Prostate gland (tissue), 2 donors: ENCODE data around the gene RANBP9.

Experiments
- POLR2A ChIP-seq: fragments of 450-650 bp; IDR thresholded peaks from one replicate; pipeline ENCODE4 v1.6.1; 2016; ENCODE audit warnings: antibody characterized with exemption, mild to moderate bottlenecking
- POLR2AphosphoS5 ChIP-seq: sonication (generic); formaldehyde crosslinking; IDR thresholded peaks from one replicate; pipeline ENCODE4 v1.6.1; 2017; ENCODE audit warnings: antibody characterized with exemption
- TF ChIP-seq, protein P1 (sequence below), 4 experiments: fragments of 200-600 bp in 2 of 4; fragments of 450-650 bp in 2 of 4; sonication (generic) in 2 of 4; IDR thresholded peaks; 1 replicate in 3 of 4; 2 replicates in 1 of 4; pipeline ENCODE4 v1.5.1; 2016 to 2019; ENCODE audit warnings: antibody characterized with exemption in 4 of 4, mild to moderate bottlenecking in 2 of 4, moderate library complexity in 2 of 4

DNA sequence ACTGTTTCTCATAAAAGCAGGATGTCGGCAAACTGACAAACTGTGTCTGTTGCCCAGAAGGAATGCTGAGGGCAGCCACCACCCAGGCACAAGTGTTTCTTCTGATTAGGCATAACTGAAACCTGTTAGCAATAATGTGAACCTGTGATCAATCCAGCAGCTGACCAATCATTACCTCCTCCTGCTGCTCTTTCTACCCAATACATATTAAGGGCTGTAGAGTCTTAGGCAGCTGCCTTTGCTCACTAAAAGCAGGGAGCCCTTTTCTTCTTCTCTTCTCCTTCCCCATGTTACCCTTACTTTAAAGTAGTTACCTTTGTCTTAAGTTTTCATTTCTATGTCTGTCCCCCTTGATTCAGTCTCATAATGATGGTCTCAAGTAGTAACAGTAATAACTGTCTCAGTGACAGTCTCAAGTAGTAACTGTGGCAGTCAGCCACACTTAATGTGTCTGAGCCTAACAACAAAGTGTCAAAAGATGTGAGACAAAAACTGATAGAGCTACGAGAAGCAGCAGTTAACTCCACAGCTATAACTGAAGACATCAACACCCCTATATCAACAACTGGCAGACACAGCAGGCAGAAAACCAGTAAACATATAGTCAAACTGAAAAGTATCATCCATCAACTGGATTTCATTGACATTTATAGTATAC, 37.0 kb downstream of the RANBP9 start:
- TF ChIP-seq, protein P1, sequence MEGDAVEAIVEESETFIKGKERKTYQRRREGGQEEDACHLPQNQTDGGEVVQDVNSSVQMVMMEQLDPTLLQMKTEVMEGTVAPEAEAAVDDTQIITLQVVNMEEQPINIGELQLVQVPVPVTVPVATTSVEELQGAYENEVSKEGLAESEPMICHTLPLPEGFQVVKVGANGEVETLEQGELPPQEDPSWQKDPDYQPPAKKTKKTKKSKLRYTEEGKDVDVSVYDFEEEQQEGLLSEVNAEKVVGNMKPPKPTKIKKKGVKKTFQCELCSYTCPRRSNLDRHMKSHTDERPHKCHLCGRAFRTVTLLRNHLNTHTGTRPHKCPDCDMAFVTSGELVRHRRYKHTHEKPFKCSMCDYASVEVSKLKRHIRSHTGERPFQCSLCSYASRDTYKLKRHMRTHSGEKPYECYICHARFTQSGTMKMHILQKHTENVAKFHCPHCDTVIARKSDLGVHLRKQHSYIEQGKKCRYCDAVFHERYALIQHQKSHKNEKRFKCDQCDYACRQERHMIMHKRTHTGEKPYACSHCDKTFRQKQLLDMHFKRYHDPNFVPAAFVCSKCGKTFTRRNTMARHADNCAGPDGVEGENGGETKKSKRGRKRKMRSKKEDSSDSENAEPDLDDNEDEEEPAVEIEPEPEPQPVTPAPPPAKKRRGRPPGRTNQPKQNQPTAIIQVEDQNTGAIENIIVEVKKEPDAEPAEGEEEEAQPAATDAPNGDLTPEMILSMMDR (IDR thresholded peaks at IDR 0.05) = no peak
- no peak for TF ChIP-seq POLR2A
- TF ChIP-seq POLR2AphosphoS5 = no peak
